Nephron (organoid): ENCODE data around the gene E2F8.

Source experiments
- H3K27ac Mint-ChIP-seq, 3 experiments: 2 replicates each; pipeline ENCODE4 v1.8.0; 2020; ENCODE audit warnings: mixed read lengths in 3 of 3, mild to moderate bottlenecking in 2 of 3, moderate library complexity in 1 of 3
- H3K27me3 Mint-ChIP-seq: 2 replicates; pipeline ENCODE4 v1.8.0; 2021; ENCODE audit warnings: low read depth, mild to moderate bottlenecking, moderate library complexity, mixed read lengths
- H3K36me3 Mint-ChIP-seq: 2 replicates; pipeline ENCODE4 v1.8.0; 2020; ENCODE audit warnings: low read depth, mixed read lengths
- H3K4me1 Mint-ChIP-seq: 2 replicates; pipeline ENCODE4 v1.8.0; 2020; ENCODE audit warnings: mixed read lengths
- H3K4me3 Mint-ChIP-seq, 3 experiments: 2 replicates each; pipeline ENCODE4 v1.8.0; 2020; ENCODE audit warnings: mild to moderate bottlenecking in 3 of 3, mixed read lengths in 3 of 3, moderate library complexity in 2 of 3
- H3K9me3 Mint-ChIP-seq: 2 replicates; pipeline ENCODE4 v1.8.0; 2020; ENCODE audit warnings: mixed read lengths
- CTCF ChIP-seq, 3 experiments: fragments of 200-600 bp; sonication (generic); IDR thresholded peaks; one replicate each; pipeline ENCODE4 v1.5.0; 2021; ENCODE audit warnings: antibody characterized with exemption in 3 of 3; ENCODE audit not compliant: unreplicated experiment in 3 of 3

The E2F8 gene

GRCh38 chr11:19194620-19195308 is 46.0 kb downstream of the E2F8 start:
- H3K9me3 Mint-ChIP-seq: no peaks in the 10 kb centered on the region
- no peak overlapping the region for H3K4me3 Mint-ChIP-seq
- no peaks in the 10 kb centered on the region for H3K36me3 Mint-ChIP-seq
- no peak for TF ChIP-seq CTCF (IDR thresholded peaks at IDR 0.05; ENCODE audit: unreplicated experiment in 3 of 3)
- peaks cover 5% of the 10 kb centered on the region for H3K27me3 Mint-ChIP-seq
- H3K4me1 Mint-ChIP-seq: peaks cover 34% of the 10 kb centered on the region
- peak overlapping the region in 2 of 3 experiments; percentile 13 to 69 for H3K27ac Mint-ChIP-seq

GRCh38 chr11:19193916-19194315 is 46.8 kb downstream of the E2F8 start:
- H3K36me3 Mint-ChIP-seq: no peaks in the 10 kb centered on the region
- no peak overlapping the region for H3K4me3 Mint-ChIP-seq
- no peaks in the 10 kb centered on the region for H3K9me3 Mint-ChIP-seq
- H3K27me3 Mint-ChIP-seq: peaks cover 5% of the 10 kb centered on the region
- TF ChIP-seq CTCF (IDR thresholded peaks at IDR 0.05; ENCODE audit: unreplicated experiment in 3 of 3): no peak
- H3K27ac Mint-ChIP-seq: peak overlapping the region in 2 of 3 experiments; percentile 52 to 63
- peaks cover 26% of the 10 kb centered on the region for H3K4me1 Mint-ChIP-seq

- H3K27ac Mint-ChIP-seq: no peak overlapping the region
- H3K4me1 Mint-ChIP-seq: peaks cover 40% of the 10 kb centered on the region
- H3K4me3 Mint-ChIP-seq: no peak overlapping the region
- peaks cover 12% of the 10 kb centered on the region for H3K27me3 Mint-ChIP-seq
- no peaks in the 10 kb centered on the region for H3K36me3 Mint-ChIP-seq
- no peak for TF ChIP-seq CTCF (IDR thresholded peaks at IDR 0.05; ENCODE audit: unreplicated experiment in 3 of 3)
- H3K9me3 Mint-ChIP-seq: no peaks in the 10 kb centered on the region
These were observed 49.1 kb downstream of the E2F8 start for GRCh38 chr11:19191530-19192169.

- Mint-ChIP-seq H3K4me1 (peaks cover 41% of the 10 kb centered on the region), H3K27ac (no peak overlapping the region)
These were observed 52.9 kb downstream of the E2F8 start for GRCh38 chr11:19187833-19188258.

GRCh38 chr11:19187114-19187832 is 53.5 kb downstream of the E2F8 start:
- TF ChIP-seq CTCF (IDR thresholded peaks at IDR 0.05; ENCODE audit: unreplicated experiment in 3 of 3): no peak
- Mint-ChIP-seq H3K27me3 (peaks cover 14% of the 10 kb centered on the region), H3K4me3 (no peak overlapping the region)

More at GRCh38 chr11:19187833-19188258, 52.9 kb downstream of the E2F8 start:
- H3K4me3 Mint-ChIP-seq: no peak overlapping the region
- H3K9me3 Mint-ChIP-seq: no peaks in the 10 kb centered on the region
- peaks cover 17% of the 10 kb centered on the region for H3K27me3 Mint-ChIP-seq
- no peak for TF ChIP-seq CTCF (IDR thresholded peaks at IDR 0.05; ENCODE audit: unreplicated experiment in 3 of 3)
- no peaks in the 10 kb centered on the region for H3K36me3 Mint-ChIP-seq

More at GRCh38 chr11:19187114-19187832, 53.5 kb downstream of the E2F8 start:
- Mint-ChIP-seq H3K4me1 (peaks cover 44% of the 10 kb centered on the region), H3K27ac (no peak overlapping the region), H3K36me3 (no peaks in the 10 kb centered on the region), H3K9me3 (no peaks in the 10 kb centered on the region)
